Tibial nerve (tissue), 4 donors: ENCODE measurements around the gene HBP1. TPM values are rescaled to one million over a fixed set of nuclear protein-coding genes. Genes with fewer than 3 reads are reported as not detected.

Experiments used
- DNase-seq, 2 donors: peaks; one replicate each; pipeline ENCODE4 v3.0.0-alpha.2; 2019; ENCODE audit warnings: low spot score in 2 of 2
- H3K27ac ChIP-seq, 4 donors: fragments of 200-600 bp; sonication (generic) in 3 of 4; one replicate each; pipeline ENCODE4 v1.5.1; 2017 to 2019; ENCODE audit warnings: mild to moderate bottlenecking in 1 of 4
- H3K27me3 ChIP-seq, 2 donors: fragments of 200-600 bp; sonication (generic) in 1 of 2; one replicate each; pipeline versions ENCODE4 v1.5.1 to v1.6.0; 2017 to 2019
- H3K36me3 ChIP-seq, 3 donors: fragments of 200-600 bp; sonication (generic); one replicate each; pipeline ENCODE4 v1.5.1; 2018 to 2019
- H3K4me1 ChIP-seq, 4 donors: fragments of 200-600 bp; sonication (generic) in 3 of 4; one replicate each; pipeline ENCODE4 v1.5.1; 2017 to 2019
- H3K4me3 ChIP-seq, 4 donors: fragments of 200-600 bp; sonication (generic) in 3 of 4; one replicate each; pipeline ENCODE4 v1.5.1; 2017 to 2019; ENCODE audit warnings: mild to moderate bottlenecking in 1 of 4, moderate library complexity in 1 of 4
- H3K9me3 ChIP-seq, 4 donors: fragments of 200-600 bp; sonication (generic) in 3 of 4; one replicate each; pipeline ENCODE4 v1.5.1; 2017 to 2019
- EP300 ChIP-seq, 2 donors: sonication (generic); formaldehyde crosslinking; IDR thresholded peaks; one replicate each; pipeline ENCODE4 v1.6.1; 2017; ENCODE audit warnings: antibody characterized with exemption in 2 of 2, mild to moderate bottlenecking in 1 of 2
- POLR2A ChIP-seq, 2 donors: fragments of 450-650 bp; IDR thresholded peaks; one replicate each; pipeline ENCODE4 v1.6.1; 2017; ENCODE audit warnings: antibody characterized with exemption in 2 of 2, mild to moderate bottlenecking in 2 of 2, moderate library complexity in 2 of 2
- WGBS, 2 donors: methylation state at CpG; one replicate each; pipeline ENCODE4 v1.1.5; 2018; 5-methylcytosine and 5-hydroxymethylcytosine counted together
- total RNA-seq, 4 donors: library from RNA; depleted of rRNA; stranded (reverse); fragments of >200 nt; gene quantifications; one replicate each; pipeline ENCODE4 v1.1.0, GENCODE V29; 2016
- TF ChIP-seq, protein P1 (sequence below), 5 experiments: fragments of 200-600 bp in 3 of 5; fragments of 450-650 bp in 2 of 5; sonication (generic) in 3 of 5; IDR thresholded peaks; one replicate each; pipeline ENCODE4 v1.5.1; 2016 to 2019; ENCODE audit warnings: antibody characterized with exemption in 5 of 5, mild to moderate bottlenecking in 3 of 5, moderate library complexity in 2 of 5

Gene HBP1
- total RNA-seq, 4 donors from 2014 or later, result 78.9 to 157 (median 123) TPM

DNA sequence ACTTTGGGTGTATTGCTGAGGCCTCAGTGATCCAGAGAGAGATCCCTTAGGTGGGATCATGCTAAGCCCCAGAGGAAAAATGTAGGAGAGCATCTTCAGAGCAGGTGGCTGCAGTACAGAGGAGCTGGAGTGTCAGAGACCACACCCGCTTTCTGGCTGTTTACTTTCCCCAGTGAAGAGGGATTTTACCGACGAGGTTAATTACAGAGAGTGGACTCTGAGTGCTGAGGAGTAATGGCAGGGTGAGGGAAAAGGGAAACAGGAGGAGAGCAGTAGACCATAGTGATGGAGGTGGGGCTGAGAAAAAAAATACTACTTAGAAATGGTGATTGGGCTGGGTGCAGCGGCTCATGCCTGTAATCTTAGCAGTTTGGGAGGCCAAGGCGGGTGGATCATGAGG is 43.3 kb upstream of the HBP1 start:
- no peak overlapping the region for H3K4me3 ChIP-seq
- no peaks in the 10 kb centered on the region for H3K36me3 ChIP-seq
- no peaks in the 10 kb centered on the region for H3K9me3 ChIP-seq
- H3K4me1 ChIP-seq, result peaks cover 0 to 8% (median 0%) of the 10 kb centered on the region in 4 donors
- no peak for DNase-seq
- no peak overlapping the region for H3K27ac ChIP-seq
- WGBS, 2 donors, result 83 to 86% methylated on average over 5 of the region's 5 CpGs
- TF ChIP-seq, protein P1, sequence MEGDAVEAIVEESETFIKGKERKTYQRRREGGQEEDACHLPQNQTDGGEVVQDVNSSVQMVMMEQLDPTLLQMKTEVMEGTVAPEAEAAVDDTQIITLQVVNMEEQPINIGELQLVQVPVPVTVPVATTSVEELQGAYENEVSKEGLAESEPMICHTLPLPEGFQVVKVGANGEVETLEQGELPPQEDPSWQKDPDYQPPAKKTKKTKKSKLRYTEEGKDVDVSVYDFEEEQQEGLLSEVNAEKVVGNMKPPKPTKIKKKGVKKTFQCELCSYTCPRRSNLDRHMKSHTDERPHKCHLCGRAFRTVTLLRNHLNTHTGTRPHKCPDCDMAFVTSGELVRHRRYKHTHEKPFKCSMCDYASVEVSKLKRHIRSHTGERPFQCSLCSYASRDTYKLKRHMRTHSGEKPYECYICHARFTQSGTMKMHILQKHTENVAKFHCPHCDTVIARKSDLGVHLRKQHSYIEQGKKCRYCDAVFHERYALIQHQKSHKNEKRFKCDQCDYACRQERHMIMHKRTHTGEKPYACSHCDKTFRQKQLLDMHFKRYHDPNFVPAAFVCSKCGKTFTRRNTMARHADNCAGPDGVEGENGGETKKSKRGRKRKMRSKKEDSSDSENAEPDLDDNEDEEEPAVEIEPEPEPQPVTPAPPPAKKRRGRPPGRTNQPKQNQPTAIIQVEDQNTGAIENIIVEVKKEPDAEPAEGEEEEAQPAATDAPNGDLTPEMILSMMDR (IDR thresholded peaks at IDR 0.05), result no peak
- no peak for TF ChIP-seq POLR2A (IDR thresholded peaks at IDR 0.05)
- no peak for TF ChIP-seq EP300 (IDR thresholded peaks at IDR 0.05)
- H3K27me3 ChIP-seq, result no peaks in the 10 kb centered on the region

DNA sequence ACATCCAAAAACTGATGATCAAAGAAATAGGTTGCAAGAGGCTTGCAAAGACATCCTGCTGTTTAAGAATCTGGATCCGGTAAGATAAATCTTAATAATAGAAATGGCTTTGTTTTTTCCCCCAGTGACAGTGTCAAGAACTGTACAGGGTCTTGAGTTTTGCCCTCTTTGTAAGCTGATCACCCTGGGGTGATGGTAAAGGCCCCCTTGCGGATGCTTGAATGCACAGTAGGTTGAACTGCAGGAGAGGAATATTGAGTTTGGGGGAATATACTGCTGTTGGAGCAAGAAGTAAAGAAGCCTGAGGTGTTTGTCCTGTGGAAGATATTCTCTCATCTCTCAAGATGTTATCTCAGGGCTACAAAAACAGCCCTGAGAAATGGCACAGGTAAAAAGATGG is 40.6 kb upstream of the HBP1 start:
- peaks cover 0 to 8% (median 0%) of the 10 kb centered on the region in 4 donors for H3K4me1 ChIP-seq
- TF ChIP-seq EP300 (IDR thresholded peaks at IDR 0.05) (no peak), POLR2A (IDR thresholded peaks at IDR 0.05) (no peak)
- TF ChIP-seq, protein P1 (IDR thresholded peaks at IDR 0.05), result no peak
- 76 to 84% methylated on average over 2 of the region's 2 CpGs for WGBS, 2 donors
- H3K4me3 ChIP-seq, result no peak overlapping the region
- no peak overlapping the region for H3K27ac ChIP-seq
- H3K9me3 ChIP-seq, result no peaks in the 10 kb centered on the region
- no peaks in the 10 kb centered on the region for H3K36me3 ChIP-seq
- DNase-seq, result no peak
- H3K27me3 ChIP-seq, result no peaks in the 10 kb centered on the region

DNA sequence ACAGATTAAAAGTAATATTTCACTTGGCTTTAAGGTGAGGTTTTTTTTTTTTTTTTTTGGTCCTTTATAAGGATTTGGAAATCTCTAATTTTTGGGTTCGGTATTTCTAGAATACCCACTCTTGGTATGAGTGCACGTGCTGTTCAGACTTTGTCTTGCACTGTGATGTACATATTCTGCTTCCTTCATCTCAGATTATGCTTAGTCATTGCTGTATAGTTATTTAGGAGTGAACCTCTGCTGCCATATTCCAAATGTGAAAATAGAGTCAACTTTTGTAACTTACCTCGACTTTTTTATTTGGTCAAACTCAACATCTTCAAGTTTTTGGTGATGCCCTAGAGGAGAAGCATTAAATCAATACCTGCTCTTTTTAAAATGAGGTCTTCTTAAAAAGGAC is 40.1 kb upstream of the HBP1 start:
- TF ChIP-seq EP300 (IDR thresholded peaks at IDR 0.05) (no peak), POLR2A (IDR thresholded peaks at IDR 0.05) (no peak)
- TF ChIP-seq, protein P1 (IDR thresholded peaks at IDR 0.05), result no peak
- no peak overlapping the region for H3K27ac ChIP-seq
- DNase-seq, result no peak
- H3K36me3 ChIP-seq, result no peaks in the 10 kb centered on the region
- H3K4me3 ChIP-seq, result no peak overlapping the region
- WGBS, 2 donors, result 92 to 95% methylated on average over 3 of the region's 3 CpGs
- H3K27me3 ChIP-seq, result no peaks in the 10 kb centered on the region
- no peaks in the 10 kb centered on the region for H3K9me3 ChIP-seq
- H3K4me1 ChIP-seq, result peaks cover 0 to 8% (median 0%) of the 10 kb centered on the region in 4 donors

DNA sequence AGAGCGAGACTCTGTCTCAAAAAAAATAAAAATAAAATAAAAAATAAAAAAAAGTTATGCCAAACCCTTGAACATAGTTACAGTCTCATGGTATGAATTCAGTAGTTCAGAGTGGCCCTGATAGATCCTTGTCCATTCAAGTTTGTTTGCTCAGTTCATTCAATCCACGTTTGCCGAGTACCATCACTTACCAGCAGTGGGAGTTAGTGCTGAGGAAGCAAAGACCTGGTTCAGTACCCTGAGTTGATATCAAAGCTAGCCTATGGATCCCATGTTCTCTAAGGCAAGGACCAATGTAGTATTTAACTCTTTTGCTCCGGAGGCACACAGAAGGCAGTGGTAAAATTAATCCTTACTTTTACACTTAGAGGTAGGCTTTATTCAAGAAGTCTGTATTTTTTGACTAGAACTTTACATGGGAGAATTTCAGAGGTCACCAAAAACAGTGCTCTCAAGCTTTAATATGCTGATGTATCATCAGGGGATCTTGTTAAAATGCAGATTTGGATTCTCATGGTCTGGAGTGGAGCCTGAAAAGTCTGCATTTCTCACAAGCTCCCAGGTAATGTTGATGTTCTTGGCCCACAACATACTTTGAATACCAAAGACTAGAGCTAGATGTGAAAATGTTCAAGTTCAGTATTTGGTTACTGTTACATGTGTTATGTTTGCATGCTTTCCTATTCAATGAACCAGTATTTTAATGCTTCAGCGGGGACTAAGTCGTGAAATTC is 38.1 kb upstream of the HBP1 start:
- 57 to 59% methylated on average over 6 of the region's 6 CpGs for WGBS, 2 donors
- no peaks in the 10 kb centered on the region for H3K36me3 ChIP-seq

DNA sequence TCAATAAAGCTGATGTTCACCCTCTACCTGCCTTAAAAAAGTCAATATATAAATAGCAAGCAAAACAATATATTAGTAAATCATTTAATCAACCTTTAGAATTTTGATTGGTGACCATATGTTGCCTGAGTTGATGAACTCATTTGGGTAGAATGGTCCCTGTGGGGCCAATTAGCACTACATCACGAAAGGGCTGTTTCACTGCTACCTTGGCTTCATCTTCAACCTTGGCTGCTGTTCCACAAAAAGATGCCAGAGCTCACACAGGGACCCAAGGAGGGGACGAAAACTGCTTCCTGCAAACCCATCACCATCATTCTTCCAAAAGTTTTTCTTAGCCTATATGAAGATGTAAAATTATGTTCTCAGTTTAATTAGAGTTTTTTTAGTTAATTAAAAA is 35.4 kb upstream of the HBP1 start:
- no peak overlapping the region for H3K27ac ChIP-seq
- H3K4me1 ChIP-seq, result no peaks in the 10 kb centered on the region
- WGBS, 2 donors, result 75 to 78% methylated on average over 2 of the region's 2 CpGs
- H3K27me3 ChIP-seq, result no peaks in the 10 kb centered on the region
- H3K9me3 ChIP-seq, result no peaks in the 10 kb centered on the region
- no peak for DNase-seq
- H3K4me3 ChIP-seq, result no peak overlapping the region
- TF ChIP-seq POLR2A (IDR thresholded peaks at IDR 0.05) (no peak), EP300 (IDR thresholded peaks at IDR 0.05) (no peak)
- TF ChIP-seq, protein P1 (IDR thresholded peaks at IDR 0.05), result no peak
- no peaks in the 10 kb centered on the region for H3K36me3 ChIP-seq

More for the DNA sequence above, 38.1 kb upstream of the HBP1 start:
- peaks cover 0 to 8% (median 0%) of the 10 kb centered on the region in 4 donors for H3K4me1 ChIP-seq
- DNase-seq, result no peak
- H3K9me3 ChIP-seq, result no peaks in the 10 kb centered on the region
- H3K4me3 ChIP-seq, result no peak overlapping the region
- no peak overlapping the region for H3K27ac ChIP-seq
- no peaks in the 10 kb centered on the region for H3K27me3 ChIP-seq
- no peak for TF ChIP-seq POLR2A (IDR thresholded peaks at IDR 0.05)
- TF ChIP-seq, protein P1 (IDR thresholded peaks at IDR 0.05), result no peak
- TF ChIP-seq EP300 (IDR thresholded peaks at IDR 0.05), result no peak
